PFSK-1 (cell line): ENCODE data around the gene ZNF135.

Experiments used
- FOXP2 ChIP-seq: optimal IDR thresholded peaks from 2 replicates; pipeline ENCODE3; 2011; ENCODE audit warnings: borderline replicate concordance, control low read depth, inconsistent platforms; ENCODE audit not compliant: insufficient read depth; ENCODE audit errors: extremely low read length, extremely low read depth
- POLR2AphosphoS5 ChIP-seq: IDR thresholded peaks from 2 replicates; pipeline ENCODE4 v1.6.1; 2012; ENCODE audit warnings: low read depth, mild to moderate bottlenecking, control low read depth, low read length, moderate library complexity
- REST ChIP-seq, 2 experiments: IDR thresholded peaks; 2 replicates each; pipeline versions ENCODE4 v1.6.1 to v1.8.0; 2011 to 2012; ENCODE audit warnings: low read depth in 2 of 2, low read length in 2 of 2, control low read depth in 1 of 2, inconsistent platforms in 1 of 2, mild to moderate bottlenecking in 1 of 2, moderate library complexity in 1 of 2; ENCODE audit not compliant: insufficient read depth in 1 of 2
- SIN3A ChIP-seq: IDR thresholded peaks from 2 replicates; pipeline ENCODE4 v1.6.1; 2012; ENCODE audit warnings: mild to moderate bottlenecking, low read length, moderate library complexity, borderline replicate concordance; ENCODE audit not compliant: insufficient read depth
- TAF1 ChIP-seq: IDR thresholded peaks from 2 replicates; pipeline ENCODE4 v1.6.1; 2012; ENCODE audit warnings: low read length, control low read depth, borderline replicate concordance; ENCODE audit not compliant: insufficient read depth

Gene ZNF135

GRCh38 chr19:58118979-58119733, 60.1 kb downstream of the ZNF135 start:
- no peak for TF ChIP-seq SIN3A
- no peak for TF ChIP-seq REST (IDR thresholded peaks at IDR 0.05; ENCODE audit: insufficient read depth in 1 of 2, low read depth in 2 of 2, low read length in 2 of 2)
- TF ChIP-seq POLR2AphosphoS5, result no peak
- TF ChIP-seq TAF1, result no peak
- no peak for TF ChIP-seq FOXP2
